Measurements from ENCODE around the gene LENG1.

- TF ChIP-seq CBX5 (IDR thresholded peaks at IDR 0.05; ENCODE audit: borderline replicate concordance, low read depth) (no peak), NCOR1 (IDR thresholded peaks at IDR 0.05) (no peak), CTCF (IDR thresholded peaks at IDR 0.05 in 2 of 3, conservative IDR thresholded peaks at IDR 0.05 in 1 of 3; ENCODE audit: insufficient read depth in 2 of 3, low read depth in 1 of 3, low read length in 3 of 3) (no peak), FOXJ2 (tag; IDR thresholded peaks at IDR 0.05) (no peak), POLR2AphosphoS5 (IDR thresholded peaks at IDR 0.05; ENCODE audit: control insufficient read depth, insufficient read depth, low read depth, low read length) (no peak), KDM5B (IDR thresholded peaks at IDR 0.05; ENCODE audit: insufficient replicate concordance, low read depth, low read length) (no peak), ZNF143 (CRISPR knock-in tag; IDR thresholded peaks at IDR 0.05) (no peak)
Observed at GRCh38 chr19:54173359-54173699, 13.8 kb upstream of the LENG1 start.

Data from K562 (cell line).